GM18498 (cell line): ENCODE data around the gene TBC1D3E.
"Not testable (repeated sequence)": the region's sequence is repeated elsewhere in the genome, so short reads cannot be mapped to it uniquely, and the experiment has no call there.

Experiments
- ATAC-seq: cut with Tn5 transposase; IDR thresholded peaks from one replicate; pipeline ENCODE4 v1.9.1; 2021; ENCODE audit warnings: mild to moderate bottlenecking, moderate library complexity; ENCODE audit not compliant: unreplicated experiment

TBC1D3E gene

GRCh38 chr17:38127651-38128050 is at the start of gene TBC1D3E:
TSS of gene TBC1D3E (plus strand) at chr17:38127951. CDS start at chr17:38129496, 1,545 bp downstream.
- not testable (repeated sequence) for ATAC-seq

GRCh38 chr17:38087344-38087743 is 40.4 kb upstream of the TBC1D3E start:
- ATAC-seq = not testable (repeated sequence)

GRCh38 chr17:38088120-38088519 is 39.6 kb upstream of the TBC1D3E start:
- not testable (repeated sequence) for ATAC-seq

GRCh38 chr17:38094059-38094694 is 33.6 kb upstream of the TBC1D3E start:
- ATAC-seq = not testable (repeated sequence)

- not testable (repeated sequence) for ATAC-seq
Measured at GRCh38 chr17:38099262-38099661, 28.5 kb upstream of the TBC1D3E start.

GRCh38 chr17:38119829-38120228 is 7.9 kb upstream of the TBC1D3E start:
- ATAC-seq = not testable (repeated sequence)

GRCh38 chr17:38134860-38135259 is 7.1 kb downstream of the TBC1D3E start:
- ATAC-seq = not testable (repeated sequence)
